ENCODE measurements around the gene UCHL5. TPM values are rescaled to one million over a fixed set of nuclear protein-coding genes. Genes with fewer than 3 reads are reported as not detected.
"Not testable (repeated sequence)": the region's sequence is repeated elsewhere in the genome, so short reads cannot be mapped to it uniquely, and the experiment has no call there.

Gene UCHL5
- total and polyA plus RNA-seq, 5 experiments from 2014 or later, result 33.2 to 65.5 (median 52.7) TPM

GRCh38 chr1:193060938-193061337, 1.8 kb upstream of the UCHL5 start:
- DNase-seq, result peak in 1 of 10 donors; percentile 6
- Mint-ChIP-seq H3K9me3 (no peaks in the 10 kb centered on the region), H3K4me1 (peaks cover 31 to 74% (median 68%) of the 10 kb centered on the region in 4 donors), H3K36me3 (peaks cover 0 to 3% (median 2%) of the 10 kb centered on the region in 3 donors), H3K4me3 (peak overlapping the region; percentile 92 to 100 (median 98)), H3K27ac (peak overlapping the region in 8 of 10 donors; percentile 54 to 99 (median 82)), H3K27me3 (no peaks in the 10 kb centered on the region)
- no peak for ATAC-seq
- POLR2A ChIA-PET, result interaction anchor here (1.0 to 1.1 kb wide), 2 partner anchors 61 to 252 kb away, joined by 3 read pairs; partner anchors contain the start of genes CDC73 and RGS2

GRCh38 chr1:193060406-193060805, 1.2 kb upstream of the UCHL5 start:
- Mint-ChIP-seq H3K27ac (peak overlapping the region; percentile 34 to 99 (median 98)), H3K36me3 (peaks cover 0 to 3% (median 2%) of the 10 kb centered on the region in 3 donors), H3K9me3 (no peaks in the 10 kb centered on the region), H3K4me3 (peak overlapping the region; percentile 92 to 100 (median 98)), H3K27me3 (no peaks in the 10 kb centered on the region), H3K4me1 (peaks cover 26 to 71% (median 63%) of the 10 kb centered on the region in 4 donors)
- ATAC-seq, result no peak
- POLR2A ChIA-PET, result interaction anchor here (1.0 to 1.1 kb wide), 2 partner anchors 61 to 251 kb away, joined by 3 read pairs; partner anchors contain the start of genes CDC73 and RGS2
- DNase-seq, result no peak

- DNase-seq (no peak), ATAC-seq (no peak)
- POLR2A ChIA-PET, result no interaction called here
- Mint-ChIP-seq H3K36me3 (peaks cover 0 to 3% (median 2%) of the 10 kb centered on the region in 3 donors), H3K9me3 (no peaks in the 10 kb centered on the region), H3K27me3 (no peaks in the 10 kb centered on the region), H3K4me3 (peak overlapping the region; percentile 92 to 100 (median 98)), H3K27ac (peak overlapping the region; percentile 96 to 100 (median 98)), H3K4me1 (peaks cover 26 to 71% (median 61%) of the 10 kb centered on the region in 4 donors)
Measured at GRCh38 chr1:193060115-193060403, 899 bp upstream of the UCHL5 start.

- Mint-ChIP-seq H3K4me1 (peaks cover 28 to 68% (median 64%) of the 10 kb centered on the region in 4 donors), H3K36me3 (peaks cover 0 to 5% (median 2%) of the 10 kb centered on the region in 3 donors), H3K4me3 (peak overlapping the region; percentile 92 to 100 (median 98)), H3K27ac (peak overlapping the region; percentile 96 to 100 (median 98)), H3K9me3 (no peaks in the 10 kb centered on the region), H3K27me3 (no peaks in the 10 kb centered on the region)
- peak; percentile 21 to 23 for ATAC-seq
- peak; percentile 12 to 64 (median 38) for DNase-seq
- POLR2A ChIA-PET, result interaction anchor here (0.6 to 1.7 kb wide), 9 partner anchors 12 to 255 kb away, joined by 3 to 30 read pairs (median 3); partner anchors contain the start of genes CDC73 and RGS2
Measured at GRCh38 chr1:193058529-193059281, 455 bp downstream of the UCHL5 start.

GRCh38 chr1:193054169-193054675, 4.9 kb downstream of the UCHL5 start:
- ATAC-seq (no peak), DNase-seq (no peak)
- Mint-ChIP-seq H3K4me1 (peaks cover 26 to 49% (median 42%) of the 10 kb centered on the region in 4 donors), H3K9me3 (no peaks in the 10 kb centered on the region), H3K36me3 (peaks cover 0 to 23% (median 0%) of the 10 kb centered on the region in 3 donors), H3K27ac (no peak overlapping the region), H3K4me3 (no peak overlapping the region), H3K27me3 (no peaks in the 10 kb centered on the region)
- POLR2A ChIA-PET, result no interaction called here

GRCh38 chr1:193048913-193049312, 10.2 kb downstream of the UCHL5 start:
- H3K9me3 Mint-ChIP-seq, POLR2A ChIA-PET, DNase-seq, H3K27ac Mint-ChIP-seq, ATAC-seq, H3K4me3 Mint-ChIP-seq, H3K27me3 Mint-ChIP-seq: not testable (repeated sequence)
- peaks cover 3 to 55% (median 4%) of the 10 kb centered on the region in 3 donors for H3K36me3 Mint-ChIP-seq
- peaks cover 4 to 17% (median 6%) of the 10 kb centered on the region in 4 donors for H3K4me1 Mint-ChIP-seq

GRCh38 chr1:193042766-193043691, 16.1 kb downstream of the UCHL5 start:
- POLR2A ChIA-PET, result no interaction called here
- Mint-ChIP-seq H3K9me3 (no peaks in the 10 kb centered on the region), H3K27ac (peak overlapping the region in 7 of 10 donors; percentile 2 to 36 (median 22)), H3K27me3 (no peaks in the 10 kb centered on the region), H3K4me1 (peaks cover 6 to 31% (median 19%) of the 10 kb centered on the region in 4 donors), H3K36me3 (peaks cover 4 to 47% (median 7%) of the 10 kb centered on the region in 3 donors), H3K4me3 (no peak overlapping the region)
- ATAC-seq (no peak), DNase-seq (no peak)

- ATAC-seq, result no peak
- H3K27me3 Mint-ChIP-seq, result no peaks in the 10 kb centered on the region
- peak overlapping the region in 1 of 10 donors; percentile 4 for H3K27ac Mint-ChIP-seq
- no peak for DNase-seq
- no peaks in the 10 kb centered on the region for H3K9me3 Mint-ChIP-seq
- peaks cover 14 to 55% (median 38%) of the 10 kb centered on the region in 4 donors for H3K4me1 Mint-ChIP-seq
- peaks cover 0 to 44% (median 18%) of the 10 kb centered on the region in 3 donors for H3K36me3 Mint-ChIP-seq
- POLR2A ChIA-PET, result no interaction called here
- no peak overlapping the region for H3K4me3 Mint-ChIP-seq
Measured at GRCh38 chr1:193040011-193040410, 19.1 kb downstream of the UCHL5 start.

GRCh38 chr1:193036337-193037047, 22.7 kb downstream of the UCHL5 start:
- Mint-ChIP-seq H3K9me3 (no peaks in the 10 kb centered on the region), H3K4me1 (peaks cover 19 to 47% (median 37%) of the 10 kb centered on the region in 4 donors), H3K4me3 (peak overlapping the region in 1 of 10 donors; percentile 24), H3K27ac (peak overlapping the region in 1 of 10 donors; percentile 3), H3K27me3 (no peaks in the 10 kb centered on the region), H3K36me3 (peaks cover 0 to 37% (median 17%) of the 10 kb centered on the region in 3 donors)
- no peak for ATAC-seq
- no peak for DNase-seq
- POLR2A ChIA-PET, result no interaction called here

- POLR2A ChIA-PET, result no interaction called here
- H3K9me3 Mint-ChIP-seq, result no peaks in the 10 kb centered on the region
- DNase-seq (no peak), ATAC-seq (no peak)
- H3K27ac Mint-ChIP-seq, result no peak overlapping the region
- peaks cover 16 to 36% (median 30%) of the 10 kb centered on the region in 4 donors for H3K4me1 Mint-ChIP-seq
- no peaks in the 10 kb centered on the region for H3K27me3 Mint-ChIP-seq
- no peak overlapping the region for H3K4me3 Mint-ChIP-seq
- peaks cover 0 to 40% (median 14%) of the 10 kb centered on the region in 3 donors for H3K36me3 Mint-ChIP-seq
Measured at GRCh38 chr1:193033610-193034009, 25.6 kb downstream of the UCHL5 start.

- H3K4me3 Mint-ChIP-seq, POLR2A ChIA-PET, DNase-seq, H3K9me3 Mint-ChIP-seq, H3K27me3 Mint-ChIP-seq, ATAC-seq: not testable (repeated sequence)
- Mint-ChIP-seq H3K27ac (peak overlapping the region in 1 of 10 donors; percentile 9), H3K36me3 (peaks cover 0 to 40% (median 12%) of the 10 kb centered on the region in 3 donors), H3K4me1 (peaks cover 16 to 36% (median 29%) of the 10 kb centered on the region in 4 donors)
Measured at GRCh38 chr1:193032643-193033427, 26.3 kb downstream of the UCHL5 start.
